Osteoblast (primary cell): ENCODE measurements around the gene MAFB. TPM values are rescaled to one million over a fixed set of nuclear protein-coding genes. Genes with fewer than 3 reads are reported as not detected.

Experiments used
- DNase-seq: peaks from one replicate; pipeline ENCODE4 v3.0.0; 2011; ENCODE audit warnings: low spot score, mixed read lengths; ENCODE audit not compliant: insufficient read length; ENCODE audit errors: missing footprints
- H2AFZ ChIP-seq: 2 replicates; pipeline ENCODE4 v1.6.0; 2011; ENCODE audit warnings: mild to moderate bottlenecking, low read length
- H3K27ac ChIP-seq: 2 replicates; pipeline ENCODE4 v1.5.1; 2011; ENCODE audit warnings: mild to moderate bottlenecking, low read depth, low read length, moderate library complexity
- H3K27me3 ChIP-seq: 2 replicates; pipeline ENCODE4 v1.6.0; 2012; ENCODE audit warnings: mild to moderate bottlenecking, control low read depth, inconsistent platforms, low read length, moderate library complexity; ENCODE audit not compliant: insufficient read depth
- H3K36me3 ChIP-seq: 2 replicates; pipeline ENCODE4 v1.5.1; 2011; ENCODE audit warnings: mild to moderate bottlenecking, low read length, control low read depth, moderate library complexity; ENCODE audit not compliant: insufficient read depth
- H3K4me1 ChIP-seq: 2 replicates; pipeline ENCODE4 v1.5.1; 2011; ENCODE audit warnings: mild to moderate bottlenecking, low read length, control low read depth, moderate library complexity; ENCODE audit not compliant: insufficient read depth
- H3K4me2 ChIP-seq: 2 replicates; pipeline ENCODE4 v1.6.0; 2011; ENCODE audit warnings: mild to moderate bottlenecking, low read length; ENCODE audit not compliant: insufficient read depth
- H3K4me3 ChIP-seq: fragments of 200-600 bp; sonication (generic); 3 replicates; pipeline ENCODE4 v1.5.1; 2012; ENCODE audit warnings: mild to moderate bottlenecking, low read length, inconsistent platforms; ENCODE audit not compliant: insufficient read depth
- H3K79me2 ChIP-seq: 2 replicates; pipeline ENCODE4 v1.6.0; 2012; ENCODE audit warnings: mild to moderate bottlenecking, low read length, control low read depth, inconsistent platforms; ENCODE audit not compliant: insufficient read depth
- H3K9me3 ChIP-seq: 2 replicates; pipeline ENCODE4 v1.5.1; 2011; ENCODE audit warnings: low read depth, low read length, control low read depth
- H4K20me1 ChIP-seq: 2 replicates; pipeline ENCODE4 v1.6.0; 2012; ENCODE audit warnings: mild to moderate bottlenecking, low read length, control low read depth; ENCODE audit not compliant: insufficient read depth
- total RNA-seq: library from RNA; depleted of rRNA; stranded (reverse); fragments of >200 nt; gene quantifications from 2 replicates; pipeline ENCODE4 v1.2.3, GENCODE V29; 2012
- TF ChIP-seq, protein P1 (sequence below): IDR thresholded peaks from 2 replicates; pipeline ENCODE4 v1.5.1; 2011; ENCODE audit warnings: mild to moderate bottlenecking, low read depth, low read length, moderate library complexity; ENCODE audit errors: extremely low read depth

Gene MAFB
- total RNA-seq, 1 donor: 12.7 TPM

DNA sequence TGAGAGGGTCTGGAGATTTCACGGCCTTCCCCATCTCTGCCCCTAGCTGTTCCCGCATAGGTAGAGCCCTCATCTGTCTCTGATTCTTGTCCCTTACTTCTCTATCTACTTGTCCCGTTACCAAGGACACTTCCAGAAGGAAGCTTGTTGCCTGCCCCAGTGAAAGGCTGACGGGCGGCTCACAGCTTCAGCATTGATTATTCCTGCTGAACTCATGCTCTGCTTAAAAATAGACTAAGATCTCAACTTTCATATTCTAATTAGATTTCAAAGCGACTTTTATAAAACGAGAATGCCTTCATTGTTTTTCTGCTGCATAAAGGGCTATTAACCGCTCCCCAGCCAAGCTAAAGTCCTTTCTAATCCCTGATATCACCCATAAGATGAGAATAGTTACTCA lies 31.1 kb upstream of the MAFB start:
- TF ChIP-seq, protein P1, sequence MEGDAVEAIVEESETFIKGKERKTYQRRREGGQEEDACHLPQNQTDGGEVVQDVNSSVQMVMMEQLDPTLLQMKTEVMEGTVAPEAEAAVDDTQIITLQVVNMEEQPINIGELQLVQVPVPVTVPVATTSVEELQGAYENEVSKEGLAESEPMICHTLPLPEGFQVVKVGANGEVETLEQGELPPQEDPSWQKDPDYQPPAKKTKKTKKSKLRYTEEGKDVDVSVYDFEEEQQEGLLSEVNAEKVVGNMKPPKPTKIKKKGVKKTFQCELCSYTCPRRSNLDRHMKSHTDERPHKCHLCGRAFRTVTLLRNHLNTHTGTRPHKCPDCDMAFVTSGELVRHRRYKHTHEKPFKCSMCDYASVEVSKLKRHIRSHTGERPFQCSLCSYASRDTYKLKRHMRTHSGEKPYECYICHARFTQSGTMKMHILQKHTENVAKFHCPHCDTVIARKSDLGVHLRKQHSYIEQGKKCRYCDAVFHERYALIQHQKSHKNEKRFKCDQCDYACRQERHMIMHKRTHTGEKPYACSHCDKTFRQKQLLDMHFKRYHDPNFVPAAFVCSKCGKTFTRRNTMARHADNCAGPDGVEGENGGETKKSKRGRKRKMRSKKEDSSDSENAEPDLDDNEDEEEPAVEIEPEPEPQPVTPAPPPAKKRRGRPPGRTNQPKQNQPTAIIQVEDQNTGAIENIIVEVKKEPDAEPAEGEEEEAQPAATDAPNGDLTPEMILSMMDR: no peak
- no peak for DNase-seq
- no peaks in the 10 kb centered on the region for H4K20me1 ChIP-seq
- no peak overlapping the region for H2AFZ ChIP-seq
- H3K4me2 ChIP-seq: no peak overlapping the region
- H3K4me3 ChIP-seq: no peak overlapping the region
- H3K4me1 ChIP-seq: no peaks in the 10 kb centered on the region
- no peak overlapping the region for H3K27ac ChIP-seq
- H3K27me3 ChIP-seq: no peaks in the 10 kb centered on the region
- H3K36me3 ChIP-seq: no peaks in the 10 kb centered on the region
- no peaks in the 10 kb centered on the region for H3K79me2 ChIP-seq
- no peaks in the 10 kb centered on the region for H3K9me3 ChIP-seq

DNA sequence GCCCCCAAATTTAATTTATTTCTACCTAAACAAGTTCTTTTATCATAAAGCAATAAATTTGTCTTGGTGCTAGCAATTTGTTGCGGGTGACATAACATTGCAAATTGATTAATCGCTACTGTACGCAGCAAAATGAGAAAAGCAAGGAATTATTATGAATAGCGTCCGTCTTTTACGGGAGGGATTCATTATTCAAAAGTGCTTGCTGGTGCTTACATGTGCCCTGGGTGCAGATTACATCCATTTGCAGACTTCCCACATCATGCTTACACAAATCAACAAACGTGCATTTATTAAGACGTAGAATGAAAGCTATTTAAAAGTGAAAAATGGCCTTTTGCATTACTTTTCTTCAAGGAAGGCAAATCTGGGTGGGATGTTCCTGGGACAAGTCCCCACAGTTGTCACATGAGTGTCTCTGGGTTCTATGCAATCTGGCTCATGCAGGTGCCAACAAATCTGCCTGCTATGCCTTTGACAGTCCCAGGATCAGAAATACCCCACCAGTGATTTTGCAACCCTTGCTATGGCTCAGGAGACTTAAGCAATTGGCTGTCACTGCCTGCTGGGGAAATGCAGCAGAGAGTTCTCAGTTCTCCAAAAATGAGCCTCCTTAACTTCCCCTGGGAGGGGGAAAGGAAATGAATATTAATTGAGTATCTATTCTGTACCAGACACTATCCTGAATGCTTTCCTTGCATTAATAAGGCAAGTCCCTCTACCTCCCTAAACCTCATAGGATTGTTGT lies 30.1 kb upstream of the MAFB start:
- H2AFZ ChIP-seq: no peak overlapping the region
- no peaks in the 10 kb centered on the region for H3K27me3 ChIP-seq
- H3K79me2 ChIP-seq: no peaks in the 10 kb centered on the region
- no peaks in the 10 kb centered on the region for H3K9me3 ChIP-seq
- H3K4me3 ChIP-seq: no peak overlapping the region
- no peaks in the 10 kb centered on the region for H3K36me3 ChIP-seq
- H3K4me1 ChIP-seq: no peaks in the 10 kb centered on the region
- H3K4me2 ChIP-seq: no peak overlapping the region
- DNase-seq: no peak
- TF ChIP-seq, protein P1: no peak
- no peaks in the 10 kb centered on the region for H4K20me1 ChIP-seq
- H3K27ac ChIP-seq: no peak overlapping the region

DNA sequence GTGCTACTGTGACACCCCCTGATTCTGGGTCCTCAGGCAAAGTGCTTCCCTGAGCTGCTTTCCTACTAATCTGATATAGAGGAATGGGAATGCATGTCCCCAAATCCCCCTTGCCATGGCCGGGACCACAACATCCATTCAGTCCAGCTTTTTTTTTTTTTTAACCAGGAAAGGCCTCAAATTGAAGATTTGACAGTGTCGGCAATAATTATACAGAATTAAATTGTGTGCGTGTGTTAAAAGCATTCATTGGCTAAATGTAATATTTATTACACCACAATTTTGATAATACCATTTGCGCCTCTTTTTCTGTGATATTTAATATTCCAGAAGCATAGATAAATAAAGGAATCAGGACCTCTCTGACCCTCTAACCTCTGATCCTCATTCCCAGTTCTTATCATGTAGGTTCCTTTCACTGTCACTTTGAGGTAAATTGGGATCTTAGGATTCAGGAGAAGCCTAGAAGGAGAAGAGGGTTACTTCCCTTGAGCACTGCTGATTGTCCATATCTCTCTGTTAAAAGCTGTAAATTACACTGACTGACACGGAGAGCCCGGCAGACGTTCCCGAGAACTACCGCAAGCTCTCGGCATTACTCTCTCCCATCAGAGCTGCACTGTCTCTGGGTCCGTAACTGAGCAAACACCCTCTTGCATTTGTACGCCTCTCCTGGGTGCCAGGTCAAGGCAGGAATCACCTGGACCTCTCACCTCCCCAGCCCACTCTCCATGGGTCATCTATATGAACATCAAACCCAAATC lies 29.4 kb upstream of the MAFB start:
- H3K4me3 ChIP-seq: no peak overlapping the region
- TF ChIP-seq, protein P1: no peak
- H4K20me1 ChIP-seq: no peaks in the 10 kb centered on the region
- no peaks in the 10 kb centered on the region for H3K4me1 ChIP-seq
- H3K4me2 ChIP-seq: no peak overlapping the region
- no peak for DNase-seq
- no peak overlapping the region for H3K27ac ChIP-seq
- H3K36me3 ChIP-seq: no peaks in the 10 kb centered on the region
- no peak overlapping the region for H2AFZ ChIP-seq
- no peaks in the 10 kb centered on the region for H3K27me3 ChIP-seq
- H3K9me3 ChIP-seq: no peaks in the 10 kb centered on the region
- H3K79me2 ChIP-seq: no peaks in the 10 kb centered on the region

DNA sequence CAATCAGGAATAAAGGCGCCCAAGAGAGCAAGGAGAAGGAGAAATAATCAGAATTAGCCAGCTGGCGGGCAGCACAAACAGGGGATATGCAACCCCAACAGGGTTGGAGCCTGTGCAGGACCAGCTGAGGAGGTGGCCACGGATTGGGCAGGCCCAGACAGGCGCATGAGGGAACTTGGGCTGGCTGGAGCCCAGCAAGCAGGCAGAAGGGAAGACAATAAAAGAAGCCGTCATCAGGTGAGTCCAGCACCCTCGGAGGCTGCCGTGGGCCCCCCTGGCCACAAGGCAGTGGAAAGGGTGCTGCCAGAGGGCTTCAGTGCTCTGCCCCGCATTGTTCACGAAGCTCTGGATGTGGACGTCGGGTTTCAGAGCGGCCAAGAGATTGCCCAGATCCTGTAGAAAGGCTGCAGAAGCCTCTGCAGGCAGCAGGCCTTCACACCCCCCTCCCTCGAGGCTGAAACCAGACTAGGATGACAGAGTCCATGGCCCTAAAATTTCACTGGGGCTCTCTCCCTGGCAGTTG lies 28.4 kb upstream of the MAFB start:
- Histone ChIP-seq H3K79me2 (no peaks in the 10 kb centered on the region), H3K36me3 (no peaks in the 10 kb centered on the region), H3K4me2 (no peak overlapping the region), H3K27ac (no peak overlapping the region), H3K9me3 (no peaks in the 10 kb centered on the region), H3K27me3 (no peaks in the 10 kb centered on the region), H3K4me3 (no peak overlapping the region), H3K4me1 (no peaks in the 10 kb centered on the region), H2AFZ (no peak overlapping the region), H4K20me1 (no peaks in the 10 kb centered on the region)
- no peak for DNase-seq
- TF ChIP-seq, protein P1: no peak
